Measurements from ENCODE around the gene KYNU.
"Not testable (repeated sequence)": the region's sequence is repeated elsewhere in the genome, so short reads cannot be mapped to it uniquely, and the experiment has no call there.

Gene KYNU

GRCh38 chr2:142989273-142990204, 112.1 kb downstream of the KYNU start:
- DNase-seq = no peak
- intact Hi-C loops (cut with DNase I) = no loop called here

GRCh38 chr2:142991295-142991694, 113.8 kb downstream of the KYNU start:
- intact Hi-C loops (cut with DNase I) = no loop called here
- DNase-seq = no peak

GRCh38 chr2:142992840-142993239, 115.4 kb downstream of the KYNU start:
- DNase-seq = no peak
- intact Hi-C loops (cut with DNase I) = no loop called here

GRCh38 chr2:142993771-142994170, 116.3 kb downstream of the KYNU start:
- DNase-seq = no peak
- intact Hi-C loops (cut with DNase I) = no loop called here

- intact Hi-C loops (cut with DNase I) = no loop called here
- DNase-seq = no peak
Measured at GRCh38 chr2:142994665-142995064, 117.2 kb downstream of the KYNU start.

GRCh38 chr2:142997231-142997630, 119.8 kb downstream of the KYNU start:
- no peak for DNase-seq
- intact Hi-C loops (cut with DNase I) = no loop called here

- intact Hi-C loops (cut with DNase I) = no loop called here
Measured at GRCh38 chr2:143000599-143000998, 123.1 kb downstream of the KYNU start.

GRCh38 chr2:143001501-143001900, 124.0 kb downstream of the KYNU start:
- intact Hi-C loops (cut with DNase I) = no loop called here
- DNase-seq = no peak

More at GRCh38 chr2:143000599-143000998, 123.1 kb downstream of the KYNU start:
- no peak for DNase-seq

- no peak for DNase-seq
- intact Hi-C loops (cut with DNase I) = no loop called here
Measured at GRCh38 chr2:143015656-143016055, 138.2 kb downstream of the KYNU start.

- DNase-seq = peak in 9 of 42 donors; percentile 3 to 37 (median 17)
- intact Hi-C loops (cut with DNase I) = no loop called here
Measured at GRCh38 chr2:143026411-143027054, 149.1 kb downstream of the KYNU start.

GRCh38 chr2:143029141-143029540, 151.7 kb downstream of the KYNU start:
- intact Hi-C loops (cut with DNase I) = no loop called here
- no peak for DNase-seq

GRCh38 chr2:143030127-143030526, 152.7 kb downstream of the KYNU start:
- no peak for DNase-seq
- intact Hi-C loops (cut with DNase I) = no loop called here

GRCh38 chr2:143034292-143035074, 157.0 kb downstream of the KYNU start:
- peak in 36 of 42 donors; percentile 6 to 84 (median 54) for DNase-seq
- intact Hi-C loops (cut with DNase I) = no loop called here

- DNase-seq = no peak
- intact Hi-C loops (cut with DNase I) = no loop called here
Measured at GRCh38 chr2:143051465-143051864, 174.0 kb downstream of the KYNU start.

- intact Hi-C loops (cut with DNase I); DNase-seq: not testable (repeated sequence)
Measured at GRCh38 chr2:143053437-143053836, 176.0 kb downstream of the KYNU start.

- no peak for DNase-seq
- intact Hi-C loops (cut with DNase I) = no loop called here
Measured at GRCh38 chr2:143056550-143056949, 179.1 kb downstream of the KYNU start.

GRCh38 chr2:143058851-143059250, 181.4 kb downstream of the KYNU start:
- intact Hi-C loops (cut with DNase I) = no loop called here
- DNase-seq = no peak

GRCh38 chr2:143063612-143064200, 186.2 kb downstream of the KYNU start:
- DNase-seq = no peak
- intact Hi-C loops (cut with DNase I) = no loop called here

- intact Hi-C loops (cut with DNase I) = no loop called here
Measured at GRCh38 chr2:143068094-143068493, 190.6 kb downstream of the KYNU start.

More at GRCh38 chr2:143068094-143068493, 190.6 kb downstream of the KYNU start:
- no peak for DNase-seq

Data from head of caudate nucleus (tissue), 42 donors.